Tibial artery (tissue), 4 donors: ENCODE data around the gene FOXA2.

Experiments used
- DNase-seq, 2 donors: peaks; one replicate each; pipeline ENCODE4 v3.0.0-alpha.2; 2019
- H3K27ac ChIP-seq, 2 donors: fragments of 200-600 bp; sonication (generic) in 1 of 2; 1 replicate in 1 of 2; 2 replicates in 1 of 2; pipeline ENCODE4 v1.5.1; 2018 to 2019; ENCODE audit warnings: mild to moderate bottlenecking in 1 of 2
- H3K27me3 ChIP-seq, 2 donors: fragments of 200-600 bp; sonication (generic) in 1 of 2; one replicate each; pipeline versions ENCODE4 v1.5.1 to v1.6.0; 2016 to 2019
- H3K36me3 ChIP-seq, 3 donors: fragments of 200-600 bp; sonication (generic) in 2 of 3; one replicate each; pipeline ENCODE4 v1.5.1; 2016 to 2019; ENCODE audit warnings: mild to moderate bottlenecking in 2 of 3
- H3K4me1 ChIP-seq, 4 donors: fragments of 200-600 bp; sonication (generic) in 2 of 4; 1 replicate in 3 of 4; 2 replicates in 1 of 4; pipeline ENCODE4 v1.5.1; 2016 to 2019
- H3K4me3 ChIP-seq, 2 donors: fragments of 200-600 bp; sonication (generic) in 1 of 2; 1 replicate in 1 of 2; 2 replicates in 1 of 2; pipeline ENCODE4 v1.5.1; 2018 to 2019; ENCODE audit warnings: mild to moderate bottlenecking in 2 of 2
- H3K9me3 ChIP-seq, 3 donors: fragments of 200-600 bp; sonication (generic) in 1 of 3; one replicate each; pipeline ENCODE4 v1.5.1; 2016 to 2019
- CTCF ChIP-seq, 2 experiments: fragments of 200-600 bp in 1 of 2; fragments of 450-650 bp in 1 of 2; IDR thresholded peaks; one replicate each; pipeline ENCODE4 v1.5.1; 2017 to 2019; ENCODE audit warnings: antibody characterized with exemption in 2 of 2, mild to moderate bottlenecking in 1 of 2, moderate library complexity in 1 of 2
- intact Hi-C: fragments of 100-400 bp; cut with DNase I; formaldehyde crosslinking; loops from one replicate; pipeline ENCODE4 v1.15.0; 2023; ENCODE audit warnings: low total_unique reads

FOXA2 gene

GRCh38 chr20:22535483-22535882 is 48.9 kb downstream of the FOXA2 start:
- Histone ChIP-seq H3K27me3 (no peaks in the 10 kb centered on the region), H3K4me1 (no peaks in the 10 kb centered on the region), H3K9me3 (no peaks in the 10 kb centered on the region), H3K4me3 (no peak overlapping the region), H3K36me3 (no peaks in the 10 kb centered on the region), H3K27ac (no peak overlapping the region)
- no peak for TF ChIP-seq CTCF (IDR thresholded peaks at IDR 0.05)
- intact Hi-C loops: no loop called here
- DNase-seq: no peak

- Histone ChIP-seq H3K36me3 (no peaks in the 10 kb centered on the region), H3K4me1 (no peaks in the 10 kb centered on the region), H3K9me3 (no peaks in the 10 kb centered on the region), H3K27ac (no peak overlapping the region), H3K4me3 (no peak overlapping the region), H3K27me3 (peaks cover 0 to 3% of the 10 kb centered on the region in 2 donors)
- no peak for DNase-seq
- intact Hi-C loops: no loop called here
- TF ChIP-seq CTCF (IDR thresholded peaks at IDR 0.05): no peak
Measured at GRCh38 chr20:22533823-22534751, 50.3 kb downstream of the FOXA2 start.

DNA sequence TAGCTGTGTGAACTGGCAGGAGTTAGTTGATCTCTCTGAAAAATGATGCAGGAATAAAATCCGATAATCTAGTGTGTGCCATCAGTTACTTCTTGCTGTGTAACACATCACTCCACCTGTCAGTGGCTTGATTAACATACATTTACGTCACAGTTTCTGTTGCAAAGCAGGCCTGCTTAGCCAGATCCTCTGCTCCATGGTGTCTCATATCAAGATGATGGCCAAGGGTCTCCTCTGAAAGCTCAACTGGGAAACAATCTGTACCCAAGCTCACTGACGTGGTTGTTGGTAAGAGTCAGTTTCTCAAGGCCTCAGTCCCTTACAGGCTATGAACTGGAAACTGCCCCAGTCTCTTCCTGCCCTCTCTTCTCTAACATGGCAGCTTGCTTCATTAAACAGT is 51.8 kb downstream of the FOXA2 start:
- Histone ChIP-seq H3K27ac (no peak overlapping the region), H3K4me1 (no peaks in the 10 kb centered on the region), H3K9me3 (no peaks in the 10 kb centered on the region), H3K36me3 (no peaks in the 10 kb centered on the region), H3K27me3 (peaks cover 0 to 3% of the 10 kb centered on the region in 2 donors), H3K4me3 (no peak overlapping the region)
- DNase-seq: no peak
- TF ChIP-seq CTCF (IDR thresholded peaks at IDR 0.05): no peak
- intact Hi-C loops: no loop called here

GRCh38 chr20:22531756-22532155 is 52.6 kb downstream of the FOXA2 start:
- Histone ChIP-seq H3K27ac (no peak overlapping the region), H3K27me3 (peaks cover 0 to 3% of the 10 kb centered on the region in 2 donors), H3K36me3 (no peaks in the 10 kb centered on the region), H3K4me3 (no peak overlapping the region), H3K4me1 (no peaks in the 10 kb centered on the region), H3K9me3 (no peaks in the 10 kb centered on the region)
- DNase-seq: no peak
- TF ChIP-seq CTCF (IDR thresholded peaks at IDR 0.05): no peak
- intact Hi-C loops: no loop called here

DNA sequence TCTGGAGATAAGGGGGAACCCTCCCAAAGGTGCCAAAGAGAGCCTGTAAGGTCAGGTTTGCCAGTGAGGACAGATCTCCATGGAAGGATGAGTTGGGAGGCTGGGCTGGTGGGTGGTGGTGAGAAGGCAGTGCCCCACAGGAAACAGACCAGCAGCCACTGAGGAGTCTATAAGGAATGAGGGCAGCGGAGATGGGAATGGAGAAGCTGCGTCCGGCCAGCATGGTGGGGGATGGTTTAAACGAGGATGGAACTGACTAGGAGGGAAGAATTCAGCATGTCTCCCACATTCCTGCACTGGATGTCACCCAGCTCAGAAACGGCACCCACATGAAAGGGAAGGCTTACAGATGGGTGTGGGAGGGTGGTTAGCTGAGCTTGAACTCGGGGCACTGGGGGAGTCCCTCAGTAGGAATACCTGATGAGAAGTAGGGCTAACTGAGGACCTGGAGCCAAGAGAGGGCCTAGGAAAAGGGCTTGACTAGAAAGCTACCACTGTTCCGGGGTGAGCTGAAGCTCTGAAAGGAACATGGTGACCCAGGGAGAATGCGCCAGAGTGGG is 53.2 kb downstream of the FOXA2 start:
- DNase-seq: no peak
- no peaks in the 10 kb centered on the region for H3K4me1 ChIP-seq
- no peak overlapping the region for H3K4me3 ChIP-seq
- H3K27me3 ChIP-seq: peaks cover 0 to 3% of the 10 kb centered on the region in 2 donors
- no peak overlapping the region for H3K27ac ChIP-seq
- TF ChIP-seq CTCF (IDR thresholded peaks at IDR 0.05): no peak
- H3K9me3 ChIP-seq: no peaks in the 10 kb centered on the region
- intact Hi-C loops: no loop called here
- H3K36me3 ChIP-seq: no peaks in the 10 kb centered on the region
